SK-N-SH (cell line): ENCODE measurements around the gene TRPM3. TPM values are rescaled to one million over a fixed set of nuclear protein-coding genes. Genes with fewer than 3 reads are reported as not detected.

ENCODE experiments used
- CTCF ChIA-PET: fragments of 300-600, 350-600 bp; formaldehyde crosslinking; extraction: SDS; loops from one replicate; lab custom pipeline; 2021; lab: Yijun Ruan, JAX
- POLR2A ChIA-PET: fragments of 350-600 bp; sonication (Branson Sonifier 250); formaldehyde crosslinking; extraction: SDS; loops from one replicate; lab custom pipeline; 2020; ENCODE audit warnings: antibody characterized with exemption, inconsistent platforms; lab: Yijun Ruan, JAX
- DNase-seq: peaks from one replicate; pipeline ENCODE4 v3.0.0; 2012
- H2AFZ ChIP-seq: fragments of 200-600 bp; sonication (generic); 2 replicates; pipeline ENCODE4 v1.8.1; 2016; ENCODE audit warnings: antibody characterized with exemption, mild to moderate bottlenecking, low read depth
- H3F3A ChIP-seq: fragments of 200-600 bp; sonication (generic); replicated peaks from 2 replicates; pipeline ENCODE3; 2016; ENCODE audit warnings: antibody characterized with exemption, mild to moderate bottlenecking; ENCODE audit not compliant: insufficient read depth
- H3K27ac ChIP-seq, 2 experiments: fragments of 200-500 bp in 1 of 2; fragments of 200-600 bp in 1 of 2; sonication (Bioruptor generic) in 1 of 2; sonication (generic), shearing (Covaris generic) in 1 of 2; 2 replicates each; pipeline versions ENCODE4 v1.5.1 to v1.6.1; 2014 to 2016; ENCODE audit warnings: low read depth in 2 of 2, inconsistent platforms in 1 of 2, low read length in 1 of 2, mild to moderate bottlenecking in 1 of 2, mixed read lengths in 1 of 2
- H3K27me3 ChIP-seq: fragments of 200-600 bp; sonication (generic), shearing (Covaris generic); 2 replicates; pipeline ENCODE4 v1.6.1; 2016; ENCODE audit warnings: mixed run types; ENCODE audit not compliant: insufficient read depth
- H3K36me3 ChIP-seq, 2 experiments: fragments of 200-500 bp in 1 of 2; fragments of 200-600 bp in 1 of 2; sonication (Bioruptor generic) in 1 of 2; sonication (generic) in 1 of 2; replicated peaks in 1 of 2; 2 replicates each; pipeline versions ENCODE3 to v1.5.1; 2014 to 2016; ENCODE audit warnings: low read length in 1 of 2, mild to moderate bottlenecking in 1 of 2; ENCODE audit not compliant: insufficient read depth in 2 of 2, control insufficient read depth in 1 of 2
- H3K4me1 ChIP-seq, 2 experiments: fragments of 200-500 bp in 1 of 2; fragments of 200-600 bp in 1 of 2; sonication (Bioruptor generic) in 1 of 2; sonication (generic), shearing (Covaris generic) in 1 of 2; 2 replicates each; pipeline versions ENCODE4 v1.5.1 to v1.6.1; 2014 to 2016; ENCODE audit warnings: low read depth in 1 of 2, low read length in 1 of 2, mixed run types in 1 of 2; ENCODE audit not compliant: insufficient read depth in 2 of 2, control insufficient read depth in 1 of 2
- H3K4me2 ChIP-seq: fragments of 200-600 bp; sonication (generic), shearing (Covaris generic); 2 replicates; pipeline ENCODE4 v1.6.1; 2017; ENCODE audit warnings: mixed run types
- H3K4me3 ChIP-seq, 2 experiments: fragments of 200-500 bp in 1 of 2; fragments of 200-600 bp in 1 of 2; sonication (Bioruptor generic) in 1 of 2; sonication (generic), shearing (Covaris generic) in 1 of 2; 2 replicates each; pipeline versions ENCODE4 v1.5.1 to v1.8.1; 2014 to 2016; ENCODE audit warnings: low read depth in 2 of 2, inconsistent platforms in 1 of 2, low read length in 1 of 2, mild to moderate bottlenecking in 1 of 2, mixed read lengths in 1 of 2, moderate library complexity in 1 of 2
- H3K79me2 ChIP-seq: fragments of 200-600 bp; sonication (generic); 2 replicates; pipeline ENCODE4 v1.8.1; 2017; ENCODE audit warnings: mild to moderate bottlenecking; ENCODE audit not compliant: insufficient read depth
- H3K9ac ChIP-seq: fragments of 200-600 bp; sonication (generic); 2 replicates; pipeline ENCODE4 v1.6.1; 2017; ENCODE audit warnings: mixed run types
- H3K9me2 ChIP-seq: fragments of 200-600 bp; sonication (generic); 2 replicates; pipeline ENCODE4 v1.6.1; 2017; ENCODE audit warnings: mixed run types
- H3K9me3 ChIP-seq: fragments of 200-600 bp; sonication (generic); 2 replicates; pipeline ENCODE4 v1.6.1; 2017; ENCODE audit warnings: mixed run types, mild to moderate bottlenecking, moderate library complexity
- H4K20me1 ChIP-seq: fragments of 200-600 bp; sonication (generic); 2 replicates; pipeline ENCODE4 v1.6.1; 2017; ENCODE audit warnings: mild to moderate bottlenecking, mixed run types; ENCODE audit not compliant: insufficient read depth
- ELF1 ChIP-seq: IDR thresholded peaks from 2 replicates; pipeline ENCODE4 v1.4.0; 2012
- EP300 ChIP-seq, 2 experiments: IDR thresholded peaks; 2 replicates each; pipeline versions ENCODE4 v1.4.0 to v1.6.1; 2012; ENCODE audit warnings: borderline replicate concordance in 1 of 2, low read depth in 1 of 2, low read length in 1 of 2
- EZH2phosphoT487 ChIP-seq: fragments of 200-600 bp; sonication (generic); IDR thresholded peaks from 2 replicates; pipeline ENCODE4 v1.6.1; 2017; ENCODE audit warnings: low read depth, mixed run types, mild to moderate bottlenecking, antibody characterized with exemption, moderate library complexity, borderline replicate concordance
- FOXJ3 ChIP-seq: sonication (generic); formaldehyde crosslinking; IDR thresholded peaks from 2 replicates; pipeline ENCODE4 v1.5.1; 2020; ENCODE audit warnings: mild to moderate bottlenecking, missing genetic modification reagents
- FOXM1 ChIP-seq: IDR thresholded peaks from 2 replicates; pipeline ENCODE4 v1.4.0; 2012; ENCODE audit warnings: low read depth, mild to moderate bottlenecking
- JUND ChIP-seq: IDR thresholded peaks from 2 replicates; pipeline ENCODE4 v1.4.0; 2012
- MAX ChIP-seq: IDR thresholded peaks from 2 replicates; pipeline ENCODE4 v1.4.0; 2012; ENCODE audit warnings: low read depth
- MXI1 ChIP-seq: IDR thresholded peaks from 2 replicates; pipeline ENCODE4 v1.6.1; 2012; ENCODE audit warnings: mild to moderate bottlenecking, low read depth, low read length, improper control_type of control experiment
- NFIC ChIP-seq: IDR thresholded peaks from 2 replicates; pipeline ENCODE4 v1.4.0; 2012; ENCODE audit warnings: borderline replicate concordance
- NRF1 ChIP-seq: IDR thresholded peaks from 2 replicates; pipeline ENCODE4 v1.6.1; 2012; ENCODE audit warnings: low read depth, mild to moderate bottlenecking, low read length
- PBX3 ChIP-seq: IDR thresholded peaks from 2 replicates; pipeline ENCODE4; 2012
- RFX5 ChIP-seq: IDR thresholded peaks from 2 replicates; pipeline ENCODE4 v1.6.1; 2012; ENCODE audit warnings: mild to moderate bottlenecking, improper control_type of control experiment, low read length
- RXRA ChIP-seq: IDR thresholded peaks from 2 replicates; pipeline ENCODE4 v1.4.0; 2012; ENCODE audit warnings: low read depth, mild to moderate bottlenecking, borderline replicate concordance
- SMC3 ChIP-seq: IDR thresholded peaks from 2 replicates; pipeline ENCODE4 v1.6.1; 2012; ENCODE audit warnings: low read depth, low read length, improper control_type of control experiment
- TAF1 ChIP-seq: IDR thresholded peaks from 2 replicates; pipeline ENCODE4 v1.6.1; 2012; ENCODE audit warnings: low read depth, mild to moderate bottlenecking, low read length, moderate library complexity, borderline replicate concordance
- TCF12 ChIP-seq: IDR thresholded peaks from 2 replicates; pipeline ENCODE4 v1.4.0; 2012
- USF1 ChIP-seq: IDR thresholded peaks from 2 replicates; pipeline ENCODE4 v1.4.0; 2012; ENCODE audit warnings: low read depth, borderline replicate concordance
- USF2 ChIP-seq: fragments of 150-350 bp; IDR thresholded peaks from 2 replicates; pipeline ENCODE4 v1.6.1; 2017; ENCODE audit warnings: antibody characterized with exemption, low read length, low read depth, borderline replicate concordance
- YY1 ChIP-seq: IDR thresholded peaks from 2 replicates; pipeline ENCODE4 v1.4.0; 2012; ENCODE audit warnings: low read depth, mild to moderate bottlenecking
- WGBS: methylation state at CpG from one replicate; pipeline ENCODE4 v1.1.6; 2017; ENCODE audit warnings: low lambda C conversion rate; 5-methylcytosine and 5-hydroxymethylcytosine counted together
- polyA plus RNA-seq, 3 experiments: library from polyadenylated mRNA; depleted of rRNA; stranded (reverse); fragments of >200 nt; gene quantifications; 2 replicates each; pipeline ENCODE4 v1.2.3, GENCODE V29; 2012

Gene TRPM3
- polyA plus RNA-seq, 1 of the 3 experiments (the other 2 are of a cell fraction): not detected

GRCh38 chr9:70683841-70684240 is 437.6 kb downstream of the TRPM3 start:
- ChIA-PET POLR2A (no interaction called here), CTCF (no interaction called here)
- no peak overlapping the region for H3K9ac ChIP-seq
- H3K79me2 ChIP-seq: no peaks in the 10 kb centered on the region
- 0% methylated on average over 2 of the region's 2 CpGs for WGBS
- no peak overlapping the region for H3K4me3 ChIP-seq
- no peaks in the 10 kb centered on the region for H4K20me1 ChIP-seq
- TF ChIP-seq NRF1 (no peak), JUND (no peak), EZH2phosphoT487 (no peak), YY1 (no peak), USF1 (no peak), USF2 (no peak)
- no peaks in the 10 kb centered on the region for H3K9me3 ChIP-seq
- no peaks in the 10 kb centered on the region for H3K36me3 ChIP-seq
- no peak overlapping the region for H3K4me2 ChIP-seq
- no peaks in the 10 kb centered on the region for H3K27me3 ChIP-seq
- DNase-seq: no peak
- no peaks in the 10 kb centered on the region for H3F3A ChIP-seq
- H3K27ac ChIP-seq: no peak overlapping the region
- H2AFZ ChIP-seq: no peak overlapping the region
- H3K9me2 ChIP-seq: no peaks in the 10 kb centered on the region
- H3K4me1 ChIP-seq: no peaks in the 10 kb centered on the region

GRCh38 chr9:70682298-70682697 is 439.1 kb downstream of the TRPM3 start:
- Histone ChIP-seq H3K4me1 (no peaks in the 10 kb centered on the region), H3K9me3 (no peaks in the 10 kb centered on the region), H3K27ac (no peak overlapping the region), H4K20me1 (no peaks in the 10 kb centered on the region), H3K36me3 (no peaks in the 10 kb centered on the region), H3K9ac (no peak overlapping the region), H3K79me2 (no peaks in the 10 kb centered on the region), H3K9me2 (no peaks in the 10 kb centered on the region), H2AFZ (no peak overlapping the region), H3K4me2 (no peak overlapping the region), H3F3A (no peaks in the 10 kb centered on the region), H3K27me3 (no peaks in the 10 kb centered on the region), H3K4me3 (no peak overlapping the region)
- TF ChIP-seq MXI1 (no peak), TCF12 (no peak), MAX (no peak)
- no peak for DNase-seq
- ChIA-PET POLR2A (no interaction called here), CTCF (no interaction called here)

GRCh38 chr9:70679845-70680244 is 441.6 kb downstream of the TRPM3 start:
- WGBS: 8% methylated on average over 4 of the region's 4 CpGs
- Histone ChIP-seq H3K4me1 (no peaks in the 10 kb centered on the region), H3K4me3 (no peak overlapping the region), H3F3A (no peaks in the 10 kb centered on the region), H4K20me1 (no peaks in the 10 kb centered on the region), H3K36me3 (no peaks in the 10 kb centered on the region), H2AFZ (no peak overlapping the region), H3K79me2 (no peaks in the 10 kb centered on the region), H3K27ac (no peak overlapping the region), H3K9ac (no peak overlapping the region), H3K4me2 (no peak overlapping the region), H3K9me2 (no peaks in the 10 kb centered on the region), H3K9me3 (no peaks in the 10 kb centered on the region), H3K27me3 (no peaks in the 10 kb centered on the region)
- no peak for DNase-seq
- ChIA-PET POLR2A (no interaction called here), CTCF (interaction anchor here (3.4 kb wide), 1 partner anchor 40 kb away, joined by 10 read pairs; no protein-coding TSS in a partner anchor)
- TF ChIP-seq YY1: no peak
- no peak for TF ChIP-seq FOXJ3
- no peak for TF ChIP-seq RFX5
- no peak for TF ChIP-seq EP300 (IDR thresholded peaks at IDR 0.05; ENCODE audit: borderline replicate concordance in 1 of 2, low read depth in 1 of 2, low read length in 1 of 2)
- no peak for TF ChIP-seq NRF1
- TF ChIP-seq SMC3: no peak
- TF ChIP-seq TAF1: no peak
- no peak for TF ChIP-seq FOXM1
- no peak for TF ChIP-seq ELF1
- TF ChIP-seq RXRA: no peak
- no peak for TF ChIP-seq USF2
- no peak for TF ChIP-seq MAX
- no peak for TF ChIP-seq NFIC
- no peak for TF ChIP-seq PBX3
